Naive B cell (primary cell): Measurements from ENCODE around the gene CHRNA7. TPM values are rescaled to one million over a fixed set of nuclear protein-coding genes. Genes with fewer than 3 reads are reported as not detected.
"Not testable (repeated sequence)": the region's sequence is repeated elsewhere in the genome, so short reads cannot be mapped to it uniquely, and the experiment has no call there.

ENCODE experiments used
- ATAC-seq, 2 donors: fragments of 150-1000 bp; cut with Tn5 transposase; 2 replicates each; pipeline ENCODE4 v1.10.0; 2021; ENCODE audit warnings: low read depth in 2 of 2, mild to moderate bottlenecking in 2 of 2, moderate library complexity in 2 of 2
- DNase-seq: peaks from one replicate; pipeline ENCODE4 v3.0.0; 2022
- H3K27ac Mint-ChIP-seq, 6 donors: one replicate each; pipeline ENCODE4 v1.8.0; 2020 to 2022; ENCODE audit warnings: mild to moderate bottlenecking in 6 of 6, mixed read lengths in 6 of 6, moderate library complexity in 5 of 6, inconsistent platforms in 2 of 6
- H3K27me3 Mint-ChIP-seq, 3 donors: one replicate each; pipeline ENCODE4 v1.8.0; 2021 to 2022; ENCODE audit warnings: mixed read lengths in 3 of 3, mild to moderate bottlenecking in 1 of 3
- H3K36me3 Mint-ChIP-seq, 2 donors: one replicate each; pipeline ENCODE4 v1.8.0; 2020 to 2022; ENCODE audit warnings: mixed read lengths in 2 of 2, inconsistent platforms in 1 of 2, mild to moderate bottlenecking in 1 of 2
- H3K4me1 Mint-ChIP-seq, 3 donors: one replicate each; pipeline ENCODE4 v1.8.0; 2020 to 2022; ENCODE audit warnings: mixed read lengths in 3 of 3, inconsistent platforms in 1 of 3, mild to moderate bottlenecking in 1 of 3, moderate library complexity in 1 of 3
- H3K4me3 Mint-ChIP-seq, 8 donors: one replicate each; pipeline ENCODE4 v1.8.0; 2020 to 2022; ENCODE audit warnings: mild to moderate bottlenecking in 8 of 8, mixed read lengths in 8 of 8, moderate library complexity in 8 of 8, inconsistent platforms in 2 of 8
- H3K9me3 Mint-ChIP-seq, 7 donors: one replicate each; pipeline ENCODE4 v1.8.0; 2020 to 2022; ENCODE audit warnings: mixed read lengths in 7 of 7, mild to moderate bottlenecking in 5 of 7, inconsistent platforms in 2 of 7, moderate library complexity in 1 of 7
- polyA plus RNA-seq, 6 donors: library from polyadenylated mRNA; unstranded; fragments of 300-500 nt; fragmentation: Illumina TruSeq; gene quantifications; one replicate each; pipeline ENCODE4 v1.2.3, GENCODE V29; 2021; ENCODE audit warnings: low read depth in 6 of 6

CHRNA7 gene
- polyA plus RNA-seq, 6 donors from 2014 or later = not detected

- not testable (repeated sequence) for H3K9me3 Mint-ChIP-seq, H3K4me1 Mint-ChIP-seq, ATAC-seq, DNase-seq, H3K27me3 Mint-ChIP-seq, H3K36me3 Mint-ChIP-seq, H3K4me3 Mint-ChIP-seq, H3K27ac Mint-ChIP-seq
Observed at GRCh38 chr15:32209081-32209480, 178.8 kb downstream of the CHRNA7 start.

DNA sequence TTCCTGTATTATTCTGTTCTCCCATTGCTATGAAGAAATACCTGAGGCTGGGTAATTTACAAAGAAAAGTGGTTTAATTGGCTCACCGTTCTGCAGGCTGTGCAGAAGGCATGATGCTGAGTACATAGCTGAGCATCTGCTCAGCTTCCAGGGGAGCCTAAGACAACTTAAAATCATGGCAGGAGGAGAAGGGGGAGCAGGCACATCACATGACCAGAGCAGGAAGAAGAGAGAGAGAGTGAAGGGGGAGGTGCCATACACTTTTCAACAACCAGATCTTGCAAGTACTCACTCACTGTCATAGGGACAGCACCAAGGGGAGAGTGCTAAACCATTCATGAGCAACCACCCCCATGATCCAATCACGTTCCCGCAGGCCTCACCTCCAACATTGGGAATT is 188.4 kb downstream of the CHRNA7 start:
- H3K4me3 Mint-ChIP-seq = no peak overlapping the region
- peaks cover 2 to 45% (median 16%) of the 10 kb centered on the region in 7 donors for H3K9me3 Mint-ChIP-seq
- no peak overlapping the region for H3K27ac Mint-ChIP-seq
- DNase-seq (no peak), ATAC-seq (no peak)
- peaks cover 3 to 14% of the 10 kb centered on the region in 2 donors for H3K36me3 Mint-ChIP-seq
- H3K27me3 Mint-ChIP-seq = peaks cover 0 to 5% (median 0%) of the 10 kb centered on the region in 3 donors
- no peaks in the 10 kb centered on the region for H3K4me1 Mint-ChIP-seq

Other genes with a start within 250 kb of the CHRNA7 start
- under 1 TPM in 4 of 6 donors, not detected in 2; 0.03 to 0.52 (median 0.08) TPM for gene OTUD7A, start 159.8 kb upstream of the CHRNA7 start, polyA plus RNA-seq